ELF-1 (cell line): ENCODE data around the gene NAA80.

Experiments
- DNase-seq: peaks from one replicate; pipeline ENCODE4 v3.0.0-alpha.2; 2016; ENCODE audit warnings: low read depth, low spot score

Gene NAA80, protein sequence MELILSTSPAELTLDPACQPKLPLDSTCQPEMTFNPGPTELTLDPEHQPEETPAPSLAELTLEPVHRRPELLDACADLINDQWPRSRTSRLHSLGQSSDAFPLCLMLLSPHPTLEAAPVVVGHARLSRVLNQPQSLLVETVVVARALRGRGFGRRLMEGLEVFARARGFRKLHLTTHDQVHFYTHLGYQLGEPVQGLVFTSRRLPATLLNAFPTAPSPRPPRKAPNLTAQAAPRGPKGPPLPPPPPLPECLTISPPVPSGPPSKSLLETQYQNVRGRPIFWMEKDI

GRCh38 chr3:50298836-50299637, at the start of gene NAA80, which contains the start of gene HYAL3:
Gene NAA80 (minus strand): TSS chr3:50299405. CDS start chr3:50297463, 1,942 bp downstream.
Gene HYAL3 (minus strand): TSS chr3:50299405. CDS start chr3:50295602, 3,803 bp downstream.
- peak; percentile 99 for DNase-seq

GRCh38 chr3:50347187-50347813, 48.1 kb upstream of the NAA80 start:
- DNase-seq = peak; percentile 66

DNA sequence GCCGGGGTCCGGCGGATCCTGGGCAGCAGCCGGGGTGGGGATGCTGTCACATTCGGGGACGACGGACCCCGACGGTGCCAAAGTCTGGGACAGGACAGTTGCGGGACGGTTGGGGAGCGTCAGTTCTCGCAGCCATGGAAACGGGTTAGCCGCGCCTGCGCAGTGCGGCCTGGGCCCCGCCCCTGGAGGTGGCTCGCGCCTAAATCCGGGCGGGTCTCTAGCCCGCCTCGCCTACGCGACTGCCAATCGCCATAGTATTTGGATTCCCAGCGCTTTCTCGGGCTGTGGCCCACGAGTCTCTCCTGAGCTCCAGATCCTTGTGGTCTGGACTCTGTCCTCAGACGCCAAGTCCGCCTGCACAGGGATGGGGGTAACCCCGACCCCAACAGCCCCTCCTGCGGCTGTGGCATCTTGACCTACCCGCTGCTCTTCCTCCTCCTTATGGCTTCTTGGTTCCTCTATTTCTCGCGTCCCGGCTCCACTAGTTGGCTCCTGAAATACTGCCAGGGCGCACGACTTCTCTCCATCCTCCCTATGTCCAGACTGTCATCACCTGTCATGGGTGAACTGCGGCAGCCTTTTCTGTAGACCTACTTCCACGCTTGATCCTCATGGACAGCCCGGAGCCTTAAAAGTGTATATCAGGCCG, 46.5 kb upstream of the NAA80 start, which contains the start of gene ZMYND10:
TSS of gene ZMYND10 (minus strand) at position 147 of the 649 bp plus-strand sequence. CDS start 153 bp downstream, outside the sequence.
- peak; percentile 86 for DNase-seq

DNA sequence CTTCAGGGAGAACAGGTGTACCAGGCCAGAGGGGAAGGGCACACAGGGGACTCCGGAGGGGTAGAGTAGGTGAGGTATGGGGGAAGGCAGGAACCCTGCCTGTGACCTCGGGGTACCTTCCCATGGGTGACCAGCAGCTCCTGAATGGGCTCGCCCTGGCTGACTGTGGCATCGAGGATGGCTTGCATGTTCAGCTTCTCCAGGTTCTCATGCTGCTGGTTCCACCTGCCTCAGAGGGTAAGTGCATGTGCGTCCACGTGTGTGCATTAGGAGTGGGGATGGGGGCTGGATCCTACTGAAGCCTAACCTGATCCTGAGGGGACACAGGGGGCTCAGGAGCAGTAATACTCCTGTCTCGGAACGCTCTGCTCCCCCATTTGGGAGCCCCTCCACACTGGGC, 45.8 kb upstream of the NAA80 start:
- no peak for DNase-seq

GRCh38 chr3:50342813-50343633, 43.8 kb upstream of the NAA80 start:
- peak; percentile 48 for DNase-seq

- DNase-seq = no peak
Measured at GRCh38 chr3:50341996-50342650, 42.9 kb upstream of the NAA80 start.

- no peak for DNase-seq
Measured at GRCh38 chr3:50341537-50341936, 42.3 kb upstream of the NAA80 start.

DNA sequence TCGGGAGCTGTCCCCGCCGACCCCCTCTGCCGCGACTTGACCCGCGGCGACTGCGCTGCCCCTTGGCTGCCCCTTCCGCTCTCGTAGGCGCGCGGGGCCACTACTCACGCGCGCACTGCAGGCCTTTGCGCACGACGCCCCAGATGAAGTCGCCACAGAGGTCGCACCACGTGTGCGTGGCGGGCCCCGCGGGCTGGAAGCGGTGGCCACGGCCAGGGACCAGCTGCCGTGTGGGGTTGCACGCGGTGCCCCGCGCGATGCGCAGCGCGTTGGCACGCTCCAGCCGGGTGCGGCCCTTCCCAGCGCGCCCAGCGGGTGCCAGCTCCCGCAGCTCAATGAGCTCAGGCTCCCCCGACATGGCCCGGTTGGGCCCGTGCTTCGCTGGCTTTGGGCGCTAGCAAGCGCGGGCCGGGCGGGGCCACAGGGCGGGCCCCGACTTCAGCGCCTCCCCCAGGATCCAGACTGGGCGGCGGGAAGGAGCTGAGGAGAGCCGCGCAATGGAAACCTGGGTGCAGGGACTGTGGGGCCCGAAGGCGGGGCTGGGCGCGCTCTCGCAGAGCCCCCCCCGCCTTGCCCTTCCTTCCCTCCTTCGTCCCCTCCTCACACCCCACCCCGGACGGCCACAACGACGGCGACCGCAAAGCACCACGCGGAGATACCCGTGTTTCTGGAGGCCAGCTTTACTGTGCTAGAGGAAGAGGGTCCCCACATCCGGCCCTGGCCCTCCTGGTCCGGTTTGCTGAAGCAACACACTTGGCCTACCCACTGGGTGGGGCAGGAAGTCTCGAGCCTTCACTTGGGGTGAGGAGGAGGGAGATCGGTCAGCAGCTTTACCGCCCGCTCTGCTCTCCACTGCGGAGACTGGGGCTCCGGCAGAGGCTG, 41.5 kb upstream of the NAA80 start, which contains the start of gene RASSF1:
TSS of gene RASSF1 (minus strand) at position 389 of the 882 bp plus-strand sequence. CDS start at position 358, 31 bp downstream.
- DNase-seq = no peak

- DNase-seq = no peak
Measured at GRCh38 chr3:50340147-50340447, 40.9 kb upstream of the NAA80 start.

GRCh38 chr3:50339485-50340146, 40.4 kb upstream of the NAA80 start:
- DNase-seq = no peak

DNA sequence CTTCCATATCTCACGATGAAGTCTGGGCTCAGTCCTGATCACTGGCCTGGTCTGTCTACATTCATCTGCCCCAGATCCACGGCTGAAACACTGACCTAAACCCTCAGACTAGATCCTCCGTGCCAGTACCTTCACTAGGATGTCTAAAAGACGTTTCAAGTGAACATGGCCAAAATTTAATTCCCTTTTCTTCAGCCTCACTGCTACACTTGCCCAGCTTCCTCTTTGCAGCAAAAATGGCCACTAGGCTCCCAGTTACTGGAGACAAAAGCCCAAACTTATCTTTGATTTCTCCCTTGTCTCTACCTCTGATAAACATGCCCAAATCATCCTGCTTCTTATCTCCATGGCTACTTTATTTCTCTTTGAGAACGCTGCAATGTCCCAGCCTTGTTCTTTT, 39.8 kb upstream of the NAA80 start:
- DNase-seq = no peak

- DNase-seq = peak; percentile 100
Measured at GRCh38 chr3:50337175-50337861, 38.1 kb upstream of the NAA80 start.

DNA sequence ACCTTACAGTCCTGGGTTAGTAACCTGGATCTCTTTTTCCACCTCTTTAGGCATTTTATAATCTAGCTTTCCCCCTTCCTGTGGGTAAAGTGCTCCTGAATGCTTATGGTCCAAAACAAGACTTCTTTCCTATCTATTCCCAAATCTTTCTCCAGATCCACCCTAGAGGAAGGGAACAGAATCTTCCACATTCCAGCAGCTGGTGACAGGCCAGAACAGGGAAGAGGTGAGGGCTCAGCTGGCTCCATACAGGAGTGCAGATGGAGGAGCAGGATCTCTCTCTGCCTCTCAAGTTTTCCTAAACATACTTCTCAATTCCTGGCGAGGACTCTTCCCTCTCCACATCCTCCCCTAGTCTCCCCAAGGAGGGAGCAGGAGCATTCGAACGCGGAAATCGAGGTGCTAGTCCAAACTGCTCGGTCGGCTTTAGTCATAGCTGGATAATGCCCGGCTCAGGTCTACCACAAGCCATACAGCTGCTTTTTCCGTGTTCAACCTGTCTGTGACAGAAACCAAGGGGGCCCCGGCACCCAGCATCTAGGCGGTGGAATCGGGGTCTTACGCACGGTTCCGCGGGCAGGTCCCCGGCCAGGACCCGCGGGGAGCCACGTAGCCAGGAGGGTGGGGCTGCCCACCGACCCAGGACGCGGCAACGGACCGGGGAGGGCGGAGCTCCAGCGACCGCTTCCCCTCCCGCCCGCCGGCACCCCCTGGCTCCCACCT, 37.4 kb upstream of the NAA80 start:
- peak; percentile 48 for DNase-seq

GRCh38 chr3:50334339-50335075, 35.3 kb upstream of the NAA80 start:
- no peak for DNase-seq

DNA sequence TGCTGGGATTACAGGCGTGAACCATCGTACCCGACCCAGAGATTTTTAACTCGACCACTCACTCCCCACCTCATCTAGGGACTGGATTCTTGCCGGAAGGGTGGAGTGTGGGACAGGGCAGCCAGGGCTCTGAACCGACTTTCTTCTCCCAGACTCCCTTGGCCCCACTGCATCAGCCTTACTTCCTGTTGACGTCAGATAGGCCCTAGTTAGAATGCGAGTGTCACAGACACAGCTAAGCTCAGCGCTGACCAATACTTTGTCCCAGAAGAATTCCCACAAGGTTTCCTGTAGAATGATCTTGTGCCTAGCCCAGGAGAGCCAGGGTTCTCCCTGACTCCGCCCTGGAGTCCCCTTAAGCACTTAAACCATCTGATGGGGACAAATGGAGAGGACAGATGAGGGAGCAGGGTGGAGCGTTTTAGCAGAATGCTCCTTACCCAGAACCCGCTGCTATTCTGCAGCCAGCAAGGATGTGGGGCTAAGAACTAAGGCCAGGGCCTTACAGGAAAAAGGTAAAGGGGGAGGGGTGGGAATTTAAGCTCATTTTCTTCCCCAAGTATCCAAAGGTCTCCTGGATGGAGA, 34.6 kb upstream of the NAA80 start:
- DNase-seq = no peak

DNA sequence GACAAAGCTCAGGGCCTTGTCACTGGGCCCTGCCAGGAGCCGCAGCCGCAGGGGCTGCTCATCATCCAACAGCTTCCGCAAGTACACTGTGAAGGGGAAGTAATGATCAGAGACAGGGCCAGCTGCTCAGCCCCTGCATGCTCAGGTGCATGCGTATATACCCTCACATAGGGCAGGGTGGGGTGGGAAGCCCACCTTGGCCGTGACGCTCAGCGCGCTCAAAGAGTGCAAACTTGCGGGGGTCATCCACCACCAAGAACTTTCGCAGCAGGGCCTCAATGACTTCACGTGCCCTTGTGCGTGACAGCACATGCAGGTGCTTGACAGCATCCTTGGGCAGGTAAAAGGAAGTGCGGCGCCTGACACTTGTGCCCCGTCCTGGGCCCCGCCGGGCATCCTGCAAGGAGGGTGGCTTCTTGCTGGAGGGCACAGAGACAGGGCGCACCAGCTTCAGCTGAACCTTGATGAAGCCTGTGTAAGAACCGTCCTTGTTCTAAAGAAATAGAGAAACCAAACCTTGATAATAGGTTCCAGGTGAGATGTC, 32.2 kb upstream of the NAA80 start:
- no peak for DNase-seq
